DLD1 (cell line): ENCODE results near the gene ACADVL.

Experiments used
- in situ Hi-C: cut with HindIII; loops from 2 replicates; pipeline ENCODE4 v1.10.0; 2017; ENCODE audit warnings: low sequenced_read_pairs

ACADVL gene

DNA sequence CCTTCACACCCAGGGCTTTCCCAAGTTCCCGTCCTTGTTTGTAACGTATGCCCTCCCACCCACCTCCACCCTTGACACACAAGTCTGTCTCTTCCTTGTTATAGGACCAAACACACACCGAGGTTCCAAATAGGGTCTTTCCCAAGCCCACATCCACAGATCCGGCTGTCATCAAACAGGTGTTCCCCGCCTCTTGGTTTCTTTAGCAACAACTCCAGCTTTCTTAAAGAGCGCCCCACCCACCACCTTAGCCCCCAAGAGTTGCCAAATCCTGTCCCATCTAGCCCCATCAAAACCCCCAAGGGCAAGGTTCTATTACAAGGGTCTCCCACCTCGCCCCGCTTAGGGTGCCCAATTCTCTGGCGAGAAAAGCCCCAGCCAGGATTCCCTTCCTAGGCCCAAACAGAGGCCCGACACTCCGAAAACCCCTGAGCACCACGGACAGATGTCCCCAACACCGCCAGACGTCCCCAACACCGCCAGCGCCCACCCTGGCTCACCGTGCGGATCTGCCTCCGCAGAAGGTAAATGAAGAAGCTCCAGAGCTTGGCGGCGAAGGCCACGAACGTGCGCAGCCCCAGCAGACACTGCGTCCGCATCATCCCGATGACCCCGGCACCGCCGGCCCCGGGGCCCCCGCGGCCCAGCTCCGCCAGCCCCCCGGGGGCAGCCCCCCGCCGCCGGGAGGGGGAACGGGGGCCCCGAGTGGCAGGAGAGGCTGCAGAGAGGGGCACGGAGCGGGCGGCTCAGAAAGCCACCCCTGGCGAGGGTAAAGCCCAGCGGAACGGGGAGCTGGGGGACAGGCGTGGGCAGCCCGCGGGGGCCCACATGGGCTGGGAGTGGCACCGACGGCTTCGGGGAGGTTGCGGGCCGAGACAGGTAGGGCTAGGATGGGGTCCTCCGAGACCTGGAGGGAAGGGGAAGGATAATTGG lies 31.2 kb downstream of the ACADVL start:
- in situ Hi-C loops, result no loop called here

DNA sequence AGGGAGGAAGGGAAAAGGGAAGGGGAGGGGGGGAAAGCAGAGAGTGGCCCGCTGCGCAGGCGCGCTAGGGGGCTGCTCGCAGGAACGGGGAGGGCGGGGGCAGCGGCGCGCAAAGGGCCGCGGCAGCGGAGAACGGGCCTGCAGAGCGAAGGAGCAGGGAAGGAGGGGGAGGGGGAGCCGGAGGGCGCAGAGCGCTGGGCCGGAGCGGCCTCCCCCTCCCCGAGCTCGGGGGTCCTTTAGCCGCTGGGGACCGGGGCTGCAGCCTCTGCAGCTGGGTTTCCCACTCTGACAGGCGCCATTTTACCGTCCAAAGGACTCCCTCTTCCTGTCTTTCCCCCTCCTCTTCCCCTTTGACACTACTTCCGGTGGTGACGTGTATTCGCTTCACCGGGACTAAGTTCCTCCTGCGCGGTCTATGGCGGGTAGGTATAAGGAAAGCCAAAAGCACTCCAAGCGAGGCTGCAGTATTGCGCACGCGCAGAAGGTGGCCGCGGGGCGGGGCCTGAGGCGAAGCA lies 32.0 kb downstream of the ACADVL start, which contains the start of gene CTDNEP1:
Gene CTDNEP1, minus strand, starts transcription at position 74 of the 515 bp plus-strand sequence. CDS start 438 bp downstream, outside the sequence.
- in situ Hi-C loops, result no loop called here

DNA sequence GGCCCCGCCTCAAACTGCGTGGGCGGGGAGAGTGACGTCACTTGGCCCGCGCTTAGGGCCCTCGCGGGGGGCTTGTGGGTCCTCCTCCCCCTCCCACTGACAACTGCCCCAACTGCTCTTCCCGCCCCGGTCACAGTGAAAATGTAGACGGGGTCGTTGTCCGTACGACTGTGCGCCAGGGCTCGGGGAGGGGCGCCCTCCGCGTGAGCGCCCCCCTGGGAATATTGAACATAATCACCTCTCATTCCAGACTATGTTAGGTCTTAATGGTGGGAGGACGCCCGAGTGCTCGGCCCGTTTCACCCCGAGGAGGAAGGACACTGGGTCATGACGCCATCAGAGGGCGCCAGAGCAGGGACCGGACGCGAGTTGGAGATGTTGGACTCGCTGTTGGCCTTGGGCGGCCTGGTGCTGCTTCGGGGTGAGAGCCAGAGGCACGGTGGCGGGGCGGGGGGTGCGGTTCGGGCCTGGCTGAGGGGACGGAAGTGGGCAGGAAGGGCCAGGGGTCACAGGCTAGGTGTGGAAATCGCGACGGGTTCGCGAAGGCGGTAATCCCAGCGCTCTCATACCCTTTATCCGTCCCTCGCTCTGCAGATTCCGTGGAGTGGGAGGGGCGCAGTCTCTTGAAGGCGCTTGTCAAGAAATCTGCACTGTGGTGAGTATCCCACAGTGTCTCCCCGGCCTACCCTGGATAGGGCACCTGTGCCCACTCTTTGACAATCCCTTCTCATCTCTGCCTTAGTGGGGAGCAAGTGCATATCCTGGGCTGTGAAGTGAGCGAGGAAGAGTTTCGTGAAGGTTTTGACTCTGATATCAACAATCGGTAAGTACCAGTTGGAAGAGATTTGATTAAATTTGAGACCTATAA lies 32.7 kb downstream of the ACADVL start, which contains the start of gene ELP5:
Gene ELP5, plus strand, starts transcription at position 40 of the 868 bp plus-strand sequence. Its CDS starts 336 bp downstream, at position 376.
- in situ Hi-C loops, result no loop called here

DNA sequence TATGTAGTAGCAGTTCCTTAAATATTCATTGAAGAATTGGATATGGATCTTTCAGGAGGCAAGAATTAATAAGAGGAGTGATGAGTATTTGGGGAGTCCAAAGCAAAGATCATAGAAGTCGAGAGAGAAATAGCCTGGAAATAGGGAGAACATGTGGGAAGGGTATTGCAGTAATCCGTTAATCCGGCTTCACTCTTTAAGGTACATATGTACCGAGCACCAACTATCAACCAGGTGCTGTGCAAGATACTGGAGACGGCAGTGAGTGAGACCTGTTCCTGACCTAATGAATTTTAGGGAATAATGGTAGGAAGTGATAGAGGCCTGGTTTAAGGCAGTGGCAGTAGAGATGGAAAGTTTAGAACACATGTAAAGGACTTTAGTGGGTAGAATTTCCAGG lies 33.3 kb downstream of the ACADVL start:
- in situ Hi-C loops, result no loop called here

DNA sequence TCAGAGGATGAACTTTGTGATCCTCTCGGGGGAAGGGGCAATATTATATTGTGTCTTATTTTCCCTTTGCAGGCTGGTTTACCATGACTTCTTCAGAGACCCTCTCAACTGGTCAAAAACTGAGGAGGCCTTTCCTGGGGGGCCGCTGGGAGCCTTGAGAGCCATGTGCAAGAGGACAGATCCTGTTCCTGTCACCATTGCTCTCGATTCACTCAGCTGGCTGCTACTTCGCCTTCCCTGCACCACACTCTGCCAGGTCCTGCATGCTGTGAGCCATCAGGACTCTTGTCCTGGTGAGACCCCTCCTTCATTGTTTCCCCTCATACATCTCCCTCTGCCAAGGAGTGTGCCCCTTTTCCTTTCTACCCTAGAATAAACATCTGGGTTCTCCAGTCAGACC lies 34.8 kb downstream of the ACADVL start:
- in situ Hi-C loops, result no loop called here

DNA sequence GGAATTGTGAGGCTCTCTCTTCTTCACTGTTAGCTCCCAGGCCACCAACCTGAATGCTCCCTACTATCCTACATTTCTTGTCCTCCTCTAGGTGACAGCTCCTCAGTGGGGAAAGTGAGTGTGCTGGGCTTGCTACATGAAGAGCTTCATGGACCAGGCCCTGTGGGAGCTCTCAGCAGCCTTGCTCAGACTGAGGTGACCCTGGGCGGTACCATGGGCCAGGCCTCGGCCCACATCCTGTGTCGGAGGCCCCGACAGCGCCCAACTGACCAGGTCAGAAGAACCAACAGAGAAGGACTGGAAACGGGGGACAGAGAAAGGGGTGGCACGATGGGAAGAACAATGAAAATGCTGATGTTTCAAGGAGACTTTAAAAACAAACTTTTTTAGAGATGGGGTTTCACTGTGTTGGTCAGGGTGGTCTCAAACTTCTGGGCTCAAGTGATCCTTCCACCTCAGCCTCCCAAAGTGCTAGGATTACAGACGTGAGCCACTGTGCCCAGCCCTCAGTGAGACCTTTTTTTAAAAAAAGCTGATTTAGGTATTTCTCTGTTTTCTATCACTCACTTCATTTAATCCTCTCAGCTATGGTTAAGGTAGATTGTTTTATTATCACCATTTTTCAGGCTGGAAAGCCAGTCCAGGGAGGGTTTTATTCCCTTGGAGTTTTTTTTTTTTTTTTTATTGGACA lies 37.2 kb downstream of the ACADVL start:
- in situ Hi-C loops, result no loop called here

DNA sequence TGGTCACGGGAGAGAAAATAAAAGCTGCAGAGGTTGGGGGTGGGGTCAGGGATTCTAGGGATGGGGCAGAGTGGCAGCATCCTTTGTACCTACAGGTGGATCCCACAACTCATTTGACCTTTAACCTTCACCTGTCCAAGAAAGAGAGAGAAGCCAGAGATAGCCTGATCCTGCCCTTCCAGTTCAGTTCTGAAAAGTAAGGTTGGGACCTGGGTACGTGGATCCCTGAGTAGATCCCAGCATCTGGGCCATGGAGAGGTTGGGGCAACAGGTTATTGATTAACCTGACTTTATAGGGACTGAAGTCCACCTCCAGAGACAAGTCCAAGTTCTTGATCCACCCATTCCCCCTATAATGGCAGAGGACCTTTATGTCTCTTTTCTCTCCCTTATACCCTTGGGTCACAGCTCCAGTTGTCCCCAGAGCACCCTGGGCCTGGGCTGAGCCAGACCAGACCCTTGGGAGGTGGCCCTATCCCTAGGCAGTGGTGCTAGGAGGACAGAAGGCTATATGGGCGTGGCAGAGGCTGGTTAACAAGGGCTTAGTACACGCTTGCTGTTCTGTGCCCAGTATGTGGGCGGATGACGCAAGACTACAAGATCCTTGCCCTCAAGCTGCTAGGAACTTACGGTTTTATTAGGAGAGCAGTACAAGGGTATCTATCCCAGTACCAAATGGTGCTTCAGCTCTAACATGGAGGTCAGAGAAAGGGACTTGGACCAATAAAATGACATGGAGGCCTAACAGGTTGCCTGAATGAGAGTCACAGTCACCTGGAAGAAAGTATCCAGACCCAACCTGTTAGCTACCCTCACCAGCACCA lies 39.2 kb downstream of the ACADVL start:
- in situ Hi-C loops, result no loop called here

DNA sequence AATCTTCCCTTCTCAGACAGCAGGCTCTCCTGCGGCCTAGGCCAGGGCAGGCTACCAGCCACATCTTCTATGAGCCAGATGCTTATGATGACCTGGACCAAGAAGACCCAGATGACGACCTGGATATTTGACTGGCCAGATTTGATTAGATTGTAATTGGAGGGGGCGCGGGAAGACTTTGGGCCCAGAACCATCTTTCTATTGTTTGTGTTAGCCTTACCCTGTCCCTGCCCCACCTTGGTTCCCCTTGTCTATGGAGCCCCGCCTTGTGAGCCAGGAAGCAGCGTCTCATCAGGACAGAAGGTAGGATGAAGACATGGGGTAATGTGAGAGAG lies 39.8 kb downstream of the ACADVL start:
- in situ Hi-C loops, result no loop called here

DNA sequence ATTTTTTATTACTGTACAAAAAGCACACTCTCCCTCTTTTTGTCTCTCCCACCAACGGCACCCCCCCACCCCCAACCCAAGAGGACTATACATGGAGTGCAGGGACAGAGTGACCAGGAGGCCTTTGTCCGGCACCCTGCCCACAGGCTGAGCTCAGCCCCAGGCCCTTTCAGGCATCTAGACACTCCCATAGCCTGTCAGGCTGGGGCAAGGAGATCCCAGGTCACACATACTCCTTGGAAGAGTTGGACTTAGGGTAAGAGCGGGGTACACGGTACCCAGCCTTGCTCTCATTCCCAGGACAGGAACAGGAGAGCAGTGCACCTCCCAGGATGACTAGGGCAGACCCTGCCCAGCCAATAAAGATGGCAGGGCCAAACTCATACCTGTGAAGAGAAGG lies 40.4 kb downstream of the ACADVL start:
- in situ Hi-C loops, result no loop called here

DNA sequence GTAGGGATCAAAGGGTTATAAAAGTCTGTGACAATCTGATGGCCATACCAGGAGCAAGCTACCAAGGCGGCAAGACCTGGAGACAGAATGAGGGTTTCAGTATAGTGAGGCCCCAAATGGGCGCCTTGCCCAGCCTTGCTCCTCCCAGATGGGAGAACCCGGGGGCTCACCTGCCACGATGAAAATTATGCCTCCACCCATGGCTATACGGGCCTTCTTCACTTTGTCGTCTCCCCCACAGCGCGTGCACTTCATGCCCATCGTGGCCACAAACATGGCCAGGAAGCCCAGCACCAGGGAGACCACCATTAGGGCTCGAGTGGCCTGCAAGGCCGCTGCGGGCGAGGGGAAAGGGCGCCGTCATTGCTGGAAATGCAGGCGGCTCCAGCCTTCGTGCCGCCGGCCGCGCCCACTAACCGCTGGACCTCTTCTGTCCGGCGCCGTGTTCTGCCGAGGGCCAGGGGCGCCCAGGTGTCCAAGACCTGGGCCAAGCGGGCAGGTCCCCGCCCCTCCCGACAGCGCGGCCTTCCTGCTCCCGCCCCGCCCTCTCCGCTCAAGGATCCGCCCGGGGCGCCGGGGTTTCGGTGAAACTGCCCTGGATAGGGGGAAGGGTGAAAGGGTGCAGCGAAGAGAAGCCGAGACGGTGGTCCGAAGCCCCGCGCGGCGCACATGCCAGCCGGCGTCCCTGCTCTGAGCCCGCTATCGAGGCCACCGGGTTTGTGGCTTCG lies 41.1 kb downstream of the ACADVL start:
- in situ Hi-C loops, result no loop called here

DNA sequence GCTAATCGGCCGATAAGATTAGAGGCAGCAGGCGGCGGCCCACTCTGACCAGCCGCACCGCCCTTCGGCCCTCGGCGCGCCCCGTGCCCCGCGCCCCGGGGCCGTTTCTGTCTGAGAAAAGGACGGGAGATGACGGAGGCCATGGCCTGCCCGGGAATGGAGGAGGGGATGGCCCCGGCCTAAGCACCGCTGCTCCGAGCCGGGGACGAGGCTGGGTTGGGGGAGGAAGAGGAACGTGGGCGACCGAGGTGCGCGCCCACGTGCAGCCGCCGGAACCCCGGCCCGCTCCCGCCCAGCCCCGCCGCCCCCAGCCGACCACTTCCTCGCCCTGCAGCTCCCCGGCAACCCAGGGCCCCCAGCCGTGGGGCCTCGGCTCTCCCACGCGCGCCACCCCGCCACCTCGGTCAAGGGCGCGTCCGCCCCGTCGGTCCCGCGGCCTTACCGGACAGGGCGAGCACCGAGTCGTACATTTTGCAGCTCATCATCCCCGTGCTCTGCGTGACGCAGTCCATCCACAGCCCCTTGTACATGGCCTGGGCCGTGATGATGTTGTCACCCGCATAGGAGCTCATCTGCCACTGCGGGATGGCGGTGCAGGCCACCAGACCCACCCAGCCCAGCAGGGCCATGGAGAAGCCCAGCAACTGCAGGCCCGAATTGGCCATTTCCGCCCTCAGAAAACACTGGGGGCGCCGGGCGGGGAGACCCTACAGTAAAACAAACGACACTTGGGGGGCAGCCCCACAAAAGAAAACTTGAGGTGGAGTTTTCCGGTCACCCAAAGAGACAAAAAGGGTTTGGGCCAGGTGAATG lies 41.8 kb downstream of the ACADVL start:
- in situ Hi-C loops, result no loop called here

DNA sequence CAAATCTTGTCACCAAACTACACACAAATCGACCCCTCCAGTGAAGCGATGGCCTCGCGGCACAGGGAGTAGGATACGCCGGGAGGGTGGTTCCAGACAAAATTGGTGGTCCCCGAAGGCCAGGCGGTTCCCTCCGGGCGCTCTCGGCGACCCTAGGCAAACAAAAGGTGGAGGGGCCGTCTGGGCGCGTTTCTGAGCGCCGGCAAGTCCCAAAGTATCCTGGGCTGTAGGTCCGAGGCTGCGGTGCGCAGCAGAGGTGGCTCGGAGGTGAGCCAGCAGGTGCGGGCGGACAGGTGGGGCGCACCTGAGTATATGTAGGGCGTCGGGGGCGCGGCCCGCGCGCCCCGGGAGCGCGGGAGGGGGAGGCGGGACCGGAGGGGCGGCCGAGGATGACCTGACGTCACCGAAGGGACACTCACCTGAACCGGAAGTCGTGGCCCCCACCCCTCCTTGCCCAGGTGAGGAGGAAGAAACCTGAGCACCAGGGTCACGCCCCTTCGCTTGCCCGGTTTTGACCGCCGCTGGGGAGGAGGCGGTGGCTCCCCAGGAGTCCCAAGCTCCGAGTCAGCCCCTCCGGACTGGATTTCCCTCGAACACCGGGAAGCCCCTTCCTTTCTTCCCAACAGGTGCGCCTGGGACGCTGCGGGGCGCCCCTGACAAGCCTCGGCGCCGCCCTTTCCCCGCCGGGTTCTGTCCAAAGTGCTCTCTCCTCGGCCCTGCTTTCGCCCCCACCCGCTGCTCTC lies 42.6 kb downstream of the ACADVL start, which contains the start of gene CLDN7:
Gene CLDN7, minus strand, starts transcription at position 287 of the 743 bp plus-strand sequence. CDS start 435 bp downstream, outside the sequence.
- in situ Hi-C loops, result no loop called here

DNA sequence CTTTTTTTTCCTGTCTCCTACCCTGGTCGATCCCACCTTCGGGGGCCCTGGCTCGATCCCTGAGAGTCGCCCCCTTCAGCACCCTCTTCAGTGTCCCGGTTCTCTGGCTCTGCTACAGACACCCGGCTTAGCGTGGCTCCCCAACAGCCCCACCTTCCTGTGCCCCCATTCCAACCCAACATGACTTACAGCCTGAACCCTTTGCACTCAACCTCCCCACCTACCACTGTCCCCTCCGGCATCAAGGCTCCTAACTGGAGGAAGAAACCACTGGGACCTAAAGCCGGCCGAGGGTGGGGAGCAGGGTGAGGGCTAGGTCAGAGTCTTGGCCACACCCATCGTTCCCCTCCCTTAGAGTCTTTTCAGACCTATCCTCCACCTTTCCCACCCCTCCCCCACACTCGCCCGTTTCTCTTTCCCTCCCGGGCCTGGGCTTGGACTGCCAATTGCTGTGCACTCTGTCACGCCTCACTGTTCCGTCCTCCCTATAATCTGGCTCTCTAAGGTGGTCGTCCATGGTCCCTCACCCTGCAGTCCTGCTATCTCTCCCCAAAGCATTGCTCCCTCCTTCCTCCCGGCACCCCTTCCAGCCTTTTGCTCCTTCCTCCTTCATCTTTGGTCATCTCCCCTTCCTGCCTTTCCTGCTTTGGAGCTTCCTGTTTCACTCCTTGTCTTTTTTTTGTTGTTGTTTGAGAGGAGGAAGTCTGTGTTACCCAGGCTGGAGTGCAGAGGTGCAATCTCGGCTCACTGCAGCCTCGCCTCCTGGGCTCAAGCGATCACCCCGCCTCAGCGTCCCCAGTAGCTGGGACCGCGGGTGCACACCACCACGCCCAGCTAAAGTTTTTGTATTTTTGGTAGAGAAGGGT lies 43.4 kb downstream of the ACADVL start:
- in situ Hi-C loops, result no loop called here

DNA sequence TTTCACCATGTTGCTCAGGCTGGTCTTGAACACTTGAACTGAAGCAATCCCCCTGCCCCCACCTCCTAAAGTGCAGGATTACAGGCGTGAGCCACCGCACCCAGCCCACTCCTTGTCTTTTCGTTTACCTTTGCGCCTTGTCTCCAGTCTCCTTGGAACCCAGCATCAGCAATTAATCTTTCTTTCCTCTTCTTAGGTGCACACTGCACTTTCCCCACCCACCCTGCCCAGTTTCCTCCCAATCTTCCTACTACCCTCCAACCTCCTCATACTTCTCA lies 44.0 kb downstream of the ACADVL start:
- in situ Hi-C loops, result no loop called here

DNA sequence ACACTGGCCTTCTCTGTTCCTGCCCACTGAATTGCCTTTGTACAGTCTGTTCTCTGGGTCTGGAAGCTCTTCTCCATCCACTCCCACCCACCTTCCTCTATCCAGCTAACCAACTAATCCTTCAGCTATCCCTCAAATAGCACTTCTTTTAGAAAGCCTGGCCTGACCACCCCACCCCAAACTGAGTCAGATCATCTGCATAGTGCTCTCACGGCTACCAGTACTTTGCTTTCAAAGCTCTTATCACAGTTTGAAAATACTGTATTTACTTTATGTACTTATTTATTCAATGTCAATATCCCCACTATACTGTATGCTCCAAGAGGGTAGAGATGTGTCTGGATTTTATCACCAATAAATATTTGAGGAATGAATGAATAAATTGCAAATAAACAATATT lies 47.0 kb downstream of the ACADVL start:
- in situ Hi-C loops, result no loop called here
